NCI-H345 treated with DMSO at 0.1 percent for 48 hours (cell line): ENCODE data around the gene LORICRIN.
A peak's percentile ranks its signal among the peaks of the same experiment; 100 is the strongest.
"Not testable (repeated sequence)": the region's sequence is repeated elsewhere in the genome, so short reads cannot be mapped to it uniquely, and the experiment has no call there.

Experiments used
- DNase-seq: peaks from one replicate; lab custom pipeline; 2025; ENCODE audit not compliant: unreplicated experiment; lab: John Stamatoyannopoulos, UW

Gene LORICRIN

GRCh38 chr1:153259387-153259786, at the start of gene LORICRIN:
TSS of gene LORICRIN (plus strand) at chr1:153259687. CDS start at chr1:153260950, 1,263 bp downstream.
- no peak for DNase-seq

- no peak for DNase-seq
Observed at GRCh38 chr1:153210206-153210605, 49.3 kb upstream of the LORICRIN start.

- DNase-seq: no peak
Observed at GRCh38 chr1:153212201-153212600, 47.3 kb upstream of the LORICRIN start.

GRCh38 chr1:153213519-153213918, 46.0 kb upstream of the LORICRIN start:
- no peak for DNase-seq

GRCh38 chr1:153217212-153217611, 42.3 kb upstream of the LORICRIN start, which contains the start of gene PRR9:
TSS of gene PRR9 (plus strand) at chr1:153217584. CDS start at chr1:153218145, 561 bp downstream.
- DNase-seq: no peak

- DNase-seq: no peak
Observed at GRCh38 chr1:153217744-153218416, 41.6 kb upstream of the LORICRIN start.

- peak; percentile 12 for DNase-seq
Observed at GRCh38 chr1:153220606-153221303, 38.7 kb upstream of the LORICRIN start.

GRCh38 chr1:153223040-153223891, 36.2 kb upstream of the LORICRIN start:
- peak; percentile 70 for DNase-seq

GRCh38 chr1:153227810-153228209, 31.7 kb upstream of the LORICRIN start:
- DNase-seq: no peak

- no peak for DNase-seq
Observed at GRCh38 chr1:153228491-153228890, 31.0 kb upstream of the LORICRIN start.

GRCh38 chr1:153229076-153229829, 30.2 kb upstream of the LORICRIN start:
- DNase-seq: not testable (repeated sequence)

GRCh38 chr1:153231363-153231762, 28.1 kb upstream of the LORICRIN start:
- no peak for DNase-seq

GRCh38 chr1:153231785-153232184, 27.7 kb upstream of the LORICRIN start:
- no peak for DNase-seq

GRCh38 chr1:153232553-153232952, 26.9 kb upstream of the LORICRIN start:
- no peak for DNase-seq

GRCh38 chr1:153233448-153233847, 26.0 kb upstream of the LORICRIN start:
- DNase-seq: no peak

GRCh38 chr1:153238527-153238926, 21.0 kb upstream of the LORICRIN start:
- no peak for DNase-seq

- DNase-seq: no peak
Observed at GRCh38 chr1:153242160-153242559, 17.3 kb upstream of the LORICRIN start.

- no peak for DNase-seq
Observed at GRCh38 chr1:153245466-153245865, 14.0 kb upstream of the LORICRIN start.

- DNase-seq: no peak
Observed at GRCh38 chr1:153246018-153246417, 13.5 kb upstream of the LORICRIN start.

GRCh38 chr1:153246825-153247224, 12.7 kb upstream of the LORICRIN start:
- no peak for DNase-seq
